ENCODE results near the gene STAG3.
"Not testable (repeated sequence)": the region's sequence is repeated elsewhere in the genome, so short reads cannot be mapped to it uniquely, and the experiment has no call there.

The STAG3 gene

DNA sequence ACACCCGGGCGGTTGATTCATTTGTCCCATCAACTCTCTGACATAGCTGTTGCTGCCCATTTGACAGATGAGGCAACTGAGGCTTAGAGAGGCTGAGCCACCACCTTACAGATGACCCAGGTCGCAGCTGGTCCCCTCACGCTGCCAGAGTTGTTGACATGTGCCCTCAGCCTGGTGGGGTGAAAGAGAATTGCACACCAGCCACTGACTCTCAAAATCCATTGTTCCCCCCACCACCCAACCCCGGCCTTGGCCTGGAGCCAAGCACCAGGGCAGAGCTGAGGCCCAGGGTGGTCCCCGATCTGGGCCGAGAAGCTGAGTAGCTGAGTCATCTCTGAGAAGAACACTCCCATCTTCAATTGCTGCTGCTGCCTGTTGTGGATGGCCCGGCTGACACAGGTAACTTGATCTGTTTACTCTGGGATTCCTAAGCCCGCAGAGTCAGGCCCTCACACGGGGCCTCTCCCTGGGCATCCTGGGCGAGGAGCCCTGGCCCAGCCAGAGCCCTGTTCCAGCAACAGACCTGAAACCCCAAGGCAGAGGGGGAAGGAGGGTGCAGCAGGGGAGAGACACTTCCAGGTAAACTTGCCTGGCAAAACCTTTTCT is 69.5 kb downstream of the STAG3 start:
- peak; percentile 49 for DNase-seq (ENCODE audit: low read depth)

DNA sequence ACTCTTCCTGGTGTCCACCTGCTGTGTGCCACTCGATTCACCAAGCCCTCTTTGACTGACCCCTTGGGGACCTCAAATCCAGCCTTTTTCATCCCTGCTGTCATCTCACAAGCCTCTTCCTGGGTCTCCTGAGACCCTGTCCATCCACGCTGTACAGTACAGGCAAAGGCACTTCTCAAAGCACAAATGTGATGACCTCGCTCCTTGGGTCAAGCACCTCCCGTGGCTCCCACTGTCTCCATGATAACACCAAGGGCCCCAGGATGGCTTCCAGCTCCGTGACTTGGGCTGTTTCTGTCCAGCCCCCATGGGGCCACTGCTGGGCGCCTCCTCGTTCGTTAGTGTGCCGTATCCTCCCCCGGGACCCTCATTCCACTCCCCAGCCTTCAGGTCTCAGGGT is 70.8 kb downstream of the STAG3 start:
- DNase-seq (ENCODE audit: low read depth) = no peak

DNA sequence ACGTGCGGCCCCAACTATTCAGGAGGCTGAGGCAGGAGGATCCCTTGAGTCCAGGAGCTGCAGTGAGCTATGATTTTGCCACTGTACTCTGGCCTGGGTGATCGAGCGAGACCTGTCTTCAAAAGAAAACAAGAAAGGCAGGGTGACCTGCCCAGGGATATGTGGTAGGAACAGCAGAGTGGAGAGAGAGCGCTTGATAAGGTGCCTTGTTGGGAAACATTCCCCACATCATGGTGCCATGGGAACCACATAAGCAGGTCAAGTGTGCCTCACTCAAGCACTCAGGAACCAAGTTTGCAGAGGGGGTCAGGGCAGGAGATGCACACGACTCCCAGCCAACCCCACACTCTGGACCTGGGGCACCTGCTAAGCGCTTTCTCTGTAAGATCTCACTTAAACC is 79.3 kb downstream of the STAG3 start:
- DNase-seq (ENCODE audit: low read depth) = no peak

DNA sequence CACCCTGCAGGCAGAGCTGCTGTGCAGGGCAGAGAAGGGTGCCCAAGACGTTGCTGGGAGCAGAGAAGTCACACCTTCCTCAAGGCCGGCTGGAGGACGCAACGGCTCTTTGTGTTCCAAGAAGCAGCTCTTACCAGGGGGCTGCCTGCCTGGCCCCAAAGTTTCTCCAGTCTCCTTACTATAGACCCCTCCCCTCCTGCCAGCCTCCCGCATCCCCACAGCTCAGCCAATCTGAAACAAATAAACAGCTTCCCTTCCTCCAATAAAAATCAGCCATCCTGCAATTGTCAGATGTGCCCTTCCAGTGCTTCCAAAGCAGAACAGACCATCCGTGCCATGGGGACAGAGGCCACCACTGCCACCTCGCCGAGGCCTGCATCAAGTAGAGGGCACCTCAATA is 82.3 kb downstream of the STAG3 start:
- DNase-seq (ENCODE audit: low read depth) = not testable (repeated sequence)

DNA sequence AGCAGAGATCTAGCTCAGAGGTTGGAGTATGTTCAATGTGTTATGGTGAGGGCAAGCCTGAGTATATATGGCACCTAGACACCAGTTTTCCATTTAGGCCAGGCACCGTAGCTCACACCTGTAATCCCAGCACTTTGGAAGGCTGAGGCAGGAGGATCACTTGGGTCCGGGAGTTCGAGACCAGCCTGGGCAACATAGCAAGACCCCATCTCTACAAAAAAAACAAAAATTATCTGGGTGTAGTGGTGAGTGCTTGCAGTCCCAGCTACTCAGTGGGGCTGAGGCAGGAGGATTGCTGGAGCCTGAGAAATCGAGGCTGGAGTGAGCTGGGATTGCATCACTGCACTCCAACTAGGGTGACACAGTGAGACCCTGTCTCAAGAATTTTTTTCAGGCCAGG is 85.2 kb downstream of the STAG3 start:
- not testable (repeated sequence) for DNase-seq (ENCODE audit: low read depth)
